Posterior vena cava (tissue), 2 donors: ENCODE results near the gene NMT2. TPM values are rescaled to one million over a fixed set of nuclear protein-coding genes. Genes with fewer than 3 reads are reported as not detected.

Experiments
- DNase-seq: peaks from one replicate; pipeline ENCODE4 v3.0.0-alpha.2; 2020; ENCODE audit warnings: low spot score
- intact Hi-C, 2 donors: fragments of 100-400 bp; cut with DNase I; formaldehyde crosslinking; loops; one replicate each; pipeline versions ENCODE4 v1.14.1 to v1.14.2; 2022 to 2023
- total RNA-seq, 2 donors: library from RNA; stranded (reverse); fragmentation: NEBNext Ultra II Directional; extraction: Animal tissue kit (Norgen Biotek cat#: 25700); gene quantifications; one replicate each; pipeline ENCODE4 v1.2.1, GENCODE V29; 2021
- donor health status: DM: yes; HTN: yes; CAD: no.
- donor health status: DM: yes; HTN: yes; CAD: no.

Gene NMT2
- total RNA-seq, 2 donors from 2014 or later = 15.1 to 18.9 TPM

GRCh38 chr10:15149042-15149771 lies 19.3 kb downstream of the NMT2 start:
- DNase-seq = no peak
- intact Hi-C loops = no loop called here

GRCh38 chr10:15147594-15148392 lies 20.7 kb downstream of the NMT2 start:
- no peak for DNase-seq
- intact Hi-C loops = no loop called here

- intact Hi-C loops = no loop called here
These were observed 22.1 kb downstream of the NMT2 start for GRCh38 chr10:15146366-15146765.

GRCh38 chr10:15144788-15145187 lies 23.7 kb downstream of the NMT2 start:
- no peak for DNase-seq
- intact Hi-C loops = no loop called here

More at GRCh38 chr10:15146366-15146765, 22.1 kb downstream of the NMT2 start:
- DNase-seq = no peak

GRCh38 chr10:15141136-15142054 lies 27.1 kb downstream of the NMT2 start:
- no peak for DNase-seq
- intact Hi-C loops = no loop called here

- no peak for DNase-seq
- intact Hi-C loops = no loop called here
These were observed 27.8 kb downstream of the NMT2 start for GRCh38 chr10:15140698-15141097.

GRCh38 chr10:15137636-15138035 lies 30.9 kb downstream of the NMT2 start:
- no peak for DNase-seq
- intact Hi-C loops = no loop called here

GRCh38 chr10:15137036-15137359 lies 31.5 kb downstream of the NMT2 start:
- intact Hi-C loops = no loop called here
- no peak for DNase-seq

GRCh38 chr10:15136129-15137035 lies 32.1 kb downstream of the NMT2 start:
- intact Hi-C loops = no loop called here
- DNase-seq = no peak

- intact Hi-C loops = no loop called here
- DNase-seq = no peak
These were observed 37.2 kb downstream of the NMT2 start for GRCh38 chr10:15131330-15131729.

GRCh38 chr10:15124908-15125307 lies 43.6 kb downstream of the NMT2 start:
- no peak for DNase-seq
- intact Hi-C loops = no loop called here

GRCh38 chr10:15124190-15124589 lies 44.3 kb downstream of the NMT2 start:
- intact Hi-C loops = no loop called here
- DNase-seq = no peak

GRCh38 chr10:15123749-15124184 lies 44.7 kb downstream of the NMT2 start:
- intact Hi-C loops = no loop called here
- DNase-seq = no peak

GRCh38 chr10:15122477-15123030 lies 45.9 kb downstream of the NMT2 start:
- intact Hi-C loops = no loop called here
- DNase-seq = no peak

- intact Hi-C loops = no loop called here
These were observed 46.8 kb downstream of the NMT2 start for GRCh38 chr10:15121707-15122106.

GRCh38 chr10:15120523-15120922 lies 48.0 kb downstream of the NMT2 start:
- intact Hi-C loops = no loop called here
- no peak for DNase-seq

More at GRCh38 chr10:15121707-15122106, 46.8 kb downstream of the NMT2 start:
- DNase-seq = no peak

- DNase-seq = no peak
- intact Hi-C loops = no loop called here
These were observed 49.9 kb downstream of the NMT2 start for GRCh38 chr10:15118615-15119014.

GRCh38 chr10:15116225-15116624 lies 52.3 kb downstream of the NMT2 start:
- DNase-seq = no peak
- intact Hi-C loops = no loop called here
